ENCODE measurements around the gene RASA4B.
"Not testable (repeated sequence)": the region's sequence is repeated elsewhere in the genome, so short reads cannot be mapped to it uniquely, and the experiment has no call there.

RASA4B gene

DNA sequence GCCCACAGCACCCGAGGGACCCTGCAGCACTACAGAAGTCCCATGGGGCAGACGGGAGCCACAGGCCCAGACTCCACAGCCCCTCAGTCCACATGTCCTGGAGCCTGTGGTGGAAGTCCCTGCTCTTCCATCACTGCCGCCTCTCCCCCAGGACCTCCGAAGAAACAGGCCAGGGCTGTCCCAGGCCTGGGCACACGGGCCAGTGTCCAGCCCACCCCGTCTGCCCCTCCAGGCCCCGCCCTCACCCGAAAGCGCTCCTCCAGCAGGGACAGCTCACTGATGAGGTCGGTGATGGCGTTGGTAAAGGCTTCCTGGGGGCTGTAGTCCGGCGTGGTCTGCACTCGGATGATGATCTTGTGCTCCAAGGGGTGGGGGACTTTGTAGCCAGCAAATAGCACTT, 43.5 kb downstream of the RASA4B start:
- not testable (repeated sequence) for DNase-seq (ENCODE audit: low read depth in 2 of 2)

DNA sequence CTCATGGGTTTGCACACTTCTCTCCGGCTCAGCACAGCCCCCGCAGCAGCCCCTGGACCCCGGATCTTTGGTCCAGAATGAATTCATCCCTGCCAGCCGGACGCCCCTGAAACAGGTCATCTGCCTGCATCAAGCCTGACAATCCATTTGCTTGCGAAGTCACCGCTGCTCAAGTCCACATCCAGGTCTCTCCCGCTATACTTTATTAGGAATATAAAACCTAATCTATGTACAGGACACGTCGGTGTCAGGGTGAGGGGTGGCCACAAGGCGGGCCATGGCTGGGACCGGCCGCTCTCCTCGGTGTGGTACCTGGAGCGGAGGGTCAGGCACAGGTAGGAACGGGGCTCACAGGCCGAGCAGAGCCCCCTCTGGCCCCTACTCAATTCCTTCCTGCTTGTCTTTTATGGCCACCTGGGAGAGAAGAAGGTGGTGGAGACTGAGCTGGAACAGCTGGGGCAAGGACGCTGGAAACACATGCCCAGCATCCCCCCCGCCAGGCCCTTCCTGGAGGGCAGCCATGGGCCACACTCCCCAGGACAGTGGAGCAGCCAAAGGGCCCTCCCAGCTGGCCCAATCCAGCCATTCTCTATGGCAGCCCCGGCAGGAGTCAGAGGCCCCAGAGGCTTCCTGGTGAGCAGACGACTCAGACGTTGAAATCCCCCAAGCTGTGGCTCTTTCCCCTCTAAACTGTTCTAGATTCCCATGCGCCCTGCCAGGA, 44.1 kb downstream of the RASA4B start:
- no peak for DNase-seq (ENCODE audit: low read depth in 2 of 2)

DNA sequence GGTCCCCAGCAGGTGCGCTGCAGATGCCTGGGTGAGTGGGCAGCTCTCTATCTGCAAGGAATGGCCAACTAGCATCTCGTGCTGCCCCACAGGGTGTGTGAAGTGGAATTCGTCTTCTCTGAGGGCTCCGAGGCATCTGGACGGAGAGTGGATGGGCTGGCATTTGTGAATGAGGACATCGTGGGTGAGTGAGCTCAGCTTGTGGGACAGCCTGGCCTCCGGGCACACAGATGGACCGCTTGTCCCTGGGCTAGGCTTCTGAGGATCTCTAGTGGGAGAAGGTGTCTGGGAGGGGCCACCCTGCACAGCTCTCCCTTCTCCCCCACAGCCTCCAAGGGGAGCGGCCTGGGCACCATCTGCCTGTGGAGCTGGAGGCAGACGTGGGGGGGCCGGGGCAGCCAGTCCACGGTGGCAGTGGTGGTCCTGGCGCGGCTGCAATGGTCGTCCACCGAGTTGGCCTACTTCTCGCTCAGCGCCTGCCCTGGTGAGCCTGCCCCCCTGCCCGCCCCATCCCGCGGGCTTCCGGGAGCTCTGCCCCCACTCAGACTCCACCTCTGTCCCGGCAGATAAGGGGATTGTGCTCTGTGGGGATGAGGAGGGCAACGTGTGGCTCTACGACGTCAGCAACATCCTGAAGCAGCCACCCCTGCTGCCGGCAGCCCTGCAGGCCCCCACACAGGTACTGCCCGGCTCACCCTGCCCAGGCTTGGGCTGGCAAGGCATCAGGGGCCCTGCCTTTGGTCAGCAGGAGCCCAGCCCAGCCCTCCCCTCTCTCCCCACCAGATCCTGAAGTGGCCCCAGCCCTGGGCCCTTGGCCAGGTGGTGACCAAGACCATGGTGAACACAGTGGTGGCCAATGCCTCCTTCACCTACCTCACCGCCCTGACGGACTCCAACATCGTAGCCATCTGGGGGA, 45.2 kb downstream of the RASA4B start:
- no peak for DNase-seq (ENCODE audit: low read depth in 2 of 2)

DNA sequence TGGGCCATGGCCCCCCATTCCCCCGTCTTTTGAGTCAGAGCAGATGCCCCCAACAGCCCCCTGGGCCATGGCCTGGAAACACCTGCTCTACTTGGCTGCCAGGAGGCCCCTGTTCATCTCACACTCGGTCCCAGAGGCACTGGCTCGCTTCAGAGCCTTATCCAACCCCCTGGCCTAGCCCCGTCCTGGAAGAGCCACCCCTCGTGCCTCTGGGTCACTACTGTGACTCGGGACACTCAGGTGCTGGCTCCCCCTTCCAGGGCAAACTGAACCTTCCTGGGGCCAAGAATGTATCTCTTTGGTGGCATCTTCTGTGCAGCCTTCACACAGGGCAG, 45.8 kb downstream of the RASA4B start:
- DNase-seq (ENCODE audit: low read depth in 2 of 2) = no peak

- DNase-seq (ENCODE audit: low read depth in 2 of 2) = no peak
Measured at GRCh38 chr7:102469972-102470825, 47.4 kb downstream of the RASA4B start.

DNA sequence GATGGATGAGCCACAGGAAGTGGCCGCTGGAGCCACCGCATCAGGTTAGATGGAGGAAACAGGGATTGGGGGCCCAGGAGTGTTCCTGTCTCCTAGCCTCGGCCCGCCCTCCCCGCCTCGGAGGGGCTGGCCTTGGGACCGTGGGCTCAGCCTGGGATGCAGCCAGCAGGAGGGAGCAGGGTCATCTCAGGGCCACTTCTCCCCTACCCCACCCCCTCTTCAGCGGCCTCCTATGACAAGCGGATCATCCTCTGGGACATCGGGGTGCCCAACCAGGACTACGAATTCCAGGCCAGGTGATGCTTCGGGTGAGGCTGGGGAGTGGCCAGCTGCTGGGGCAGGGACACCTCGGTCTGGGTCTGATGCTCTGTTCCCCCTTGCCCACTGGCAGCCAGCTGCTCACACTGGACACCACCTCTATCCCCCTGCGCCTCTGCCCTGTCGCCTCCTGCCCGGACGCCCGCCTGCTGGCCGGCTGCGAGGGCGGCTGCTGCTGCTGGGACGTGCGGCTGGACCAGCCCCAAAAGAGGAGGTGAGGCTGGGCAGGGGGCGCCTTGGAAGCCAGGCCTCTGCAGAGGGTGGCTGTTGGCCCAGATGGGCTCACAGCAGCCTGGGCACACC, 48.1 kb downstream of the RASA4B start:
- DNase-seq (ENCODE audit: low read depth in 2 of 2) = no peak

- DNase-seq (ENCODE audit: low read depth in 2 of 2) = no peak
Measured at GRCh38 chr7:102468478-102469350, 48.9 kb downstream of the RASA4B start.

- DNase-seq (ENCODE audit: low read depth in 2 of 2) = no peak
Measured at GRCh38 chr7:102467581-102468477, 49.7 kb downstream of the RASA4B start.

DNA sequence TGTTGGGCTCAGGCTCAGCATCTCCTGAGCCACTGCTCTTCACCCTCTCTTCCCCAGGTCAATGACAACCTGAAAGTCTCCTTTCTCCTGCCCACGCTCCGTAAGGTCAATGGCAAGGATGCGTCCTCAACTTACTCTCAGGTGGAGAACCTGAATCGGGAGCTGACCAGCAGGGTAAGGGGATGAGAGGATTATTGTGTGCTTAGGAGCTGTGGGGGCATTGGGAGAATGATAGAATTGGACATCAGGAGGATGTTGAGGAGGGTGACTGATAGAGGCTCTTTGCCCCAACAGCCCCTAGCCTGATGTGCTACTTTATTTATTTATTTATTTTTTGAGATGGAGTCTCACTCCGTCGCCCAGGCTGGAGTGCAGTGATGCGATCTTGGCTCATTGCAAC, 51.5 kb downstream of the RASA4B start:
- DNase-seq (ENCODE audit: low read depth in 2 of 2) = no peak

- peak; percentile 92 to 95 for DNase-seq (ENCODE audit: low read depth in 2 of 2)
Measured at GRCh38 chr7:102464577-102465280, 52.8 kb downstream of the RASA4B start, which contains the start of the genes ALKBH4 and LRWD1. TSS of gene ALKBH4 (minus strand) at chr7:102464863. CDS start at chr7:102464836, 27 bp downstream. TSS of gene LRWD1 (plus strand) at chr7:102464984. CDS start at chr7:102465081, 97 bp downstream.

DNA sequence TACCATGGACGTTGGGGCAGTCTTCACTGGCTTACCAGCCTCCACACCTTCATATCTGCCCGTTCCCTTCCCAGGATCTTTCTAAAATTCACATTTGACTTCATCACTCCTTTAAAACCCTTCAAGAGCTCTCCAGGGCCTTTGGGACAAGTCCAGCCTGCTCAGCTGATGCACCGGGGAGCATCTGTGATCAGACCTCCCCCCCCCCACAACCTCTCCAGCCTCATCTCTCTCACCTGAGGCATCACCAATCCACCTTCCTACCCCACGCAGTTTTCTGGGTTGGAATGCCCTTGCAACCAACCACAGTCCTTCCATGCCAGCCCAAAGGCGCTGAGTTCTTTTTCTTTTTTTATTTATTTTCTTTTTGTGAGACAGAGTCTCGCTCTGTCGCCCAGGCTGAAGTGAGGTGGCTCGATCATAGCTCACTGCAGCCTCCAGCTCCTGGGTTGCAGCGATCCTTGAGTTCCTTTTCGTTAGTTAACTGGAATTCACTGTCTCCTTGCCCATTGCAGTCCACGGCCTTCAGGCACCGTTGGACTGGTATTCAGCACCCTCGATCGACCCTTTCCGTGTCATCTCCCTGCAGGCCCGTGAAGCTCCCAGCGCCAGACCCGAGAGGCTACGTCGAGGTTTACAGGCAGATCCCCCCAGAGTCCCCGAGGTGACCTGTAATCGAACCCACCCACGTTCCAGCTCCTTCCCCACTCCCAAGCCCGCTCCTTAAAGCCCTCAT, 53.6 kb downstream of the RASA4B start:
- no peak for DNase-seq (ENCODE audit: low read depth in 2 of 2)

GRCh38 chr7:102460467-102460866, 57.1 kb downstream of the RASA4B start:
- DNase-seq (ENCODE audit: low read depth in 2 of 2) = no peak

GRCh38 chr7:102459221-102459844, 58.2 kb downstream of the RASA4B start:
- no peak for DNase-seq (ENCODE audit: low read depth in 2 of 2)

- no peak for DNase-seq (ENCODE audit: low read depth in 2 of 2)
Measured at GRCh38 chr7:102457352-102457924, 60.1 kb downstream of the RASA4B start.

DNA sequence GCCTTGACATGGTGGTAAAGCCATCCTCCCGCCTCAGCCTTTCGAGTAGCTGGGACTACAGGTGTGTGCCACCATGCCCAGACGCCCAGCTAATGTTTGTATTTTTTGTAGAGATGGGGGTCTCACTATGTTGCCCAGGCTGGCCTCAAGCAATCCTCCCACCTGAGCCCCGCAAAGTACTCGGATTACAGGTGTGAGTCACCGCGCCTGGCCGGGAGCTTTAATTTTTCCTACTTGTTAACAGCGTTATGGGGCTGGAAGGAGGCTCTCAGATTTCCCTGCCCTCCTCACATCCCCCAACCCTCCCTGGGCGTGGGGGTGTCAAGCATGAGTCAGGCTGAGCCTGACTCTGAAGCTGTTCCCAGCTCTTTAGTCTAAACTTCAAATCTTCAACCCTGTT, 61.2 kb downstream of the RASA4B start:
- DNase-seq (ENCODE audit: low read depth in 2 of 2) = no peak

- no peak for DNase-seq (ENCODE audit: low read depth in 2 of 2)
Measured at GRCh38 chr7:102455596-102455995, 62.0 kb downstream of the RASA4B start.

- not testable (repeated sequence) for DNase-seq (ENCODE audit: low read depth in 2 of 2)
Measured at GRCh38 chr7:102454932-102455331, 62.6 kb downstream of the RASA4B start.

Data from stimulated activated CD4-positive, alpha-beta T cell treated with anti-CD3 and anti-CD28 coated beads, Interleukin-12 subunit alpha, Interleukin-12 subunit beta, amount 100 ng/mL, for 24 hours (primary cell).